Stimulated activated CD8-positive, alpha-beta memory T cell treated with anti-CD3 and anti-CD28 coated beads, Interleukin-15, amount 100 ng/mL, for 1 hour (primary cell): Measurements from ENCODE around the gene FHAD1.

Experiments used
- DNase-seq: peaks from one replicate; pipeline ENCODE4 v3.0.0-alpha.2; 2020; ENCODE audit warnings: low read depth

Gene FHAD1

GRCh38 chr1:15439325-15439724 lies 192.3 kb downstream of the FHAD1 start:
- no peak for DNase-seq

- DNase-seq: no peak
Measured at GRCh38 chr1:15440357-15440756, 193.3 kb downstream of the FHAD1 start.

- DNase-seq: no peak
Measured at GRCh38 chr1:15441247-15441646, 194.2 kb downstream of the FHAD1 start.

- DNase-seq: no peak
Measured at GRCh38 chr1:15442119-15442518, 195.1 kb downstream of the FHAD1 start.

GRCh38 chr1:15442759-15443158 lies 195.7 kb downstream of the FHAD1 start:
- no peak for DNase-seq

GRCh38 chr1:15443281-15443680 lies 196.3 kb downstream of the FHAD1 start:
- DNase-seq: no peak

GRCh38 chr1:15444468-15445389 lies 197.7 kb downstream of the FHAD1 start:
- no peak for DNase-seq

- no peak for DNase-seq
Measured at GRCh38 chr1:15445390-15446122, 198.5 kb downstream of the FHAD1 start.

- DNase-seq: no peak
Measured at GRCh38 chr1:15446212-15446611, 199.2 kb downstream of the FHAD1 start.
